Measurements from ENCODE around the gene STAB1. TPM values are rescaled to one million over a fixed set of nuclear protein-coding genes. Genes with fewer than 3 reads are reported as not detected.

STAB1 gene
- total and polyA plus RNA-seq, 2 experiments from 2014 or later, result 0.90 to 1.9 TPM

GRCh38 chr3:52477076-52477795, 17.9 kb upstream of the STAB1 start:
- H3K36me3 Mint-ChIP-seq (ENCODE audit: low read depth), result peaks cover 91% of the 10 kb centered on the region
- Histone ChIP-seq H3K79me2 (replicated peaks; ENCODE audit: insufficient read depth) (no peaks in the 10 kb centered on the region), H3K27me3 (ENCODE audit: insufficient read depth) (no peaks in the 10 kb centered on the region), H3K4me1 (ENCODE audit: insufficient read depth) (no peaks in the 10 kb centered on the region), H4K20me1 (replicated peaks; ENCODE audit: insufficient read depth) (peaks cover 7% of the 10 kb centered on the region; the same call in 1 of the 2 replicates), H3F3A (replicated peaks; ENCODE audit: low read depth) (0 out of 2 replicates have a peak, but pooled peaks cover 6% of the 10 kb centered on the region), H3K4me3 (no peak overlapping the region), H2AFZ (no peak overlapping the region), H3K36me3 (ENCODE audit: insufficient read depth) (peaks cover 33% of the 10 kb centered on the region), H3K9me2 (ENCODE audit: insufficient read depth) (no peaks in the 10 kb centered on the region), H3K27ac (ENCODE audit: low read depth) (no peak overlapping the region), H3K4me2 (no peak overlapping the region)
- TF ChIP-seq CTCF (conservative IDR thresholded peaks at IDR 0.05; ENCODE audit: low read depth in 2 of 2) (no peak), EZH2phosphoT487 (IDR thresholded peaks at IDR 0.05; ENCODE audit: unreplicated experiment) (no peak), NANOG (IDR thresholded peaks at IDR 0.05; ENCODE audit: borderline replicate concordance) (no peak)
- DNase-seq (ENCODE audit: low spot score) (no peak), ATAC-seq (no peak)
- peaks cover 2% of the 10 kb centered on the region for H3K27me3 Mint-ChIP-seq (ENCODE audit: insufficient read depth, low read depth, poor library complexity)
- H3K9me3 Mint-ChIP-seq, result no peaks in the 10 kb centered on the region; the same call in 2 of the 3 replicates
- H3K4me1 Mint-ChIP-seq, result no peaks in the 10 kb centered on the region; the same call in 2 of the 3 replicates
- no peak overlapping the region for H3K27ac Mint-ChIP-seq
- no peak overlapping the region for H3K4me3 Mint-ChIP-seq

GRCh38 chr3:52477796-52478095, 17.4 kb upstream of the STAB1 start:
- no peak overlapping the region for H3K27ac Mint-ChIP-seq
- no peak overlapping the region for H3K4me3 Mint-ChIP-seq
- Histone ChIP-seq H3K9me2 (ENCODE audit: insufficient read depth) (no peaks in the 10 kb centered on the region), H3F3A (replicated peaks; ENCODE audit: low read depth) (0 out of 2 replicates have a peak, but pooled peaks cover 10% of the 10 kb centered on the region), H2AFZ (no peak overlapping the region), H3K4me1 (ENCODE audit: insufficient read depth) (no peaks in the 10 kb centered on the region), H3K36me3 (ENCODE audit: insufficient read depth) (peaks cover 32% of the 10 kb centered on the region), H3K4me2 (no peak overlapping the region), H3K79me2 (replicated peaks; ENCODE audit: insufficient read depth) (no peaks in the 10 kb centered on the region), H3K27ac (ENCODE audit: low read depth) (no peak overlapping the region), H3K27me3 (ENCODE audit: insufficient read depth) (no peaks in the 10 kb centered on the region), H4K20me1 (replicated peaks; ENCODE audit: insufficient read depth) (peaks cover 7% of the 10 kb centered on the region; the same call in 1 of the 2 replicates), H3K4me3 (no peak overlapping the region)
- H3K4me1 Mint-ChIP-seq, result no peaks in the 10 kb centered on the region; the same call in 2 of the 3 replicates
- ATAC-seq (no peak), DNase-seq (ENCODE audit: low spot score) (no peak)
- TF ChIP-seq POLR2AphosphoS5 (IDR thresholded peaks at IDR 0.05; ENCODE audit: low read depth) (no peak), EZH2 (IDR thresholded peaks at IDR 0.05; ENCODE audit: low read depth, unreplicated experiment) (no peak), JUNB (IDR thresholded peaks at IDR 0.05; ENCODE audit: unreplicated experiment) (no peak), CREB1 (CRISPR knock-in tag; IDR thresholded peaks at IDR 0.05; ENCODE audit: low read depth) (no peak), NANOG (IDR thresholded peaks at IDR 0.05; ENCODE audit: borderline replicate concordance) (no peak), ZNF331 (CRISPR knock-in tag; IDR thresholded peaks at IDR 0.05; ENCODE audit: low read depth) (no peak)
- TF ChIP-seq, protein P1, sequence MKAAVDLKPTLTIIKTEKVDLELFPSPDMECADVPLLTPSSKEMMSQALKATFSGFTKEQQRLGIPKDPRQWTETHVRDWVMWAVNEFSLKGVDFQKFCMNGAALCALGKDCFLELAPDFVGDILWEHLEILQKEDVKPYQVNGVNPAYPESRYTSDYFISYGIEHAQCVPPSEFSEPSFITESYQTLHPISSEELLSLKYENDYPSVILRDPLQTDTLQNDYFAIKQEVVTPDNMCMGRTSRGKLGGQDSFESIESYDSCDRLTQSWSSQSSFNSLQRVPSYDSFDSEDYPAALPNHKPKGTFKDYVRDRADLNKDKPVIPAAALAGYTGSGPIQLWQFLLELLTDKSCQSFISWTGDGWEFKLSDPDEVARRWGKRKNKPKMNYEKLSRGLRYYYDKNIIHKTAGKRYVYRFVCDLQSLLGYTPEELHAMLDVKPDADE (IDR thresholded peaks at IDR 0.05), result no peak
- TF ChIP-seq, protein P2, sequence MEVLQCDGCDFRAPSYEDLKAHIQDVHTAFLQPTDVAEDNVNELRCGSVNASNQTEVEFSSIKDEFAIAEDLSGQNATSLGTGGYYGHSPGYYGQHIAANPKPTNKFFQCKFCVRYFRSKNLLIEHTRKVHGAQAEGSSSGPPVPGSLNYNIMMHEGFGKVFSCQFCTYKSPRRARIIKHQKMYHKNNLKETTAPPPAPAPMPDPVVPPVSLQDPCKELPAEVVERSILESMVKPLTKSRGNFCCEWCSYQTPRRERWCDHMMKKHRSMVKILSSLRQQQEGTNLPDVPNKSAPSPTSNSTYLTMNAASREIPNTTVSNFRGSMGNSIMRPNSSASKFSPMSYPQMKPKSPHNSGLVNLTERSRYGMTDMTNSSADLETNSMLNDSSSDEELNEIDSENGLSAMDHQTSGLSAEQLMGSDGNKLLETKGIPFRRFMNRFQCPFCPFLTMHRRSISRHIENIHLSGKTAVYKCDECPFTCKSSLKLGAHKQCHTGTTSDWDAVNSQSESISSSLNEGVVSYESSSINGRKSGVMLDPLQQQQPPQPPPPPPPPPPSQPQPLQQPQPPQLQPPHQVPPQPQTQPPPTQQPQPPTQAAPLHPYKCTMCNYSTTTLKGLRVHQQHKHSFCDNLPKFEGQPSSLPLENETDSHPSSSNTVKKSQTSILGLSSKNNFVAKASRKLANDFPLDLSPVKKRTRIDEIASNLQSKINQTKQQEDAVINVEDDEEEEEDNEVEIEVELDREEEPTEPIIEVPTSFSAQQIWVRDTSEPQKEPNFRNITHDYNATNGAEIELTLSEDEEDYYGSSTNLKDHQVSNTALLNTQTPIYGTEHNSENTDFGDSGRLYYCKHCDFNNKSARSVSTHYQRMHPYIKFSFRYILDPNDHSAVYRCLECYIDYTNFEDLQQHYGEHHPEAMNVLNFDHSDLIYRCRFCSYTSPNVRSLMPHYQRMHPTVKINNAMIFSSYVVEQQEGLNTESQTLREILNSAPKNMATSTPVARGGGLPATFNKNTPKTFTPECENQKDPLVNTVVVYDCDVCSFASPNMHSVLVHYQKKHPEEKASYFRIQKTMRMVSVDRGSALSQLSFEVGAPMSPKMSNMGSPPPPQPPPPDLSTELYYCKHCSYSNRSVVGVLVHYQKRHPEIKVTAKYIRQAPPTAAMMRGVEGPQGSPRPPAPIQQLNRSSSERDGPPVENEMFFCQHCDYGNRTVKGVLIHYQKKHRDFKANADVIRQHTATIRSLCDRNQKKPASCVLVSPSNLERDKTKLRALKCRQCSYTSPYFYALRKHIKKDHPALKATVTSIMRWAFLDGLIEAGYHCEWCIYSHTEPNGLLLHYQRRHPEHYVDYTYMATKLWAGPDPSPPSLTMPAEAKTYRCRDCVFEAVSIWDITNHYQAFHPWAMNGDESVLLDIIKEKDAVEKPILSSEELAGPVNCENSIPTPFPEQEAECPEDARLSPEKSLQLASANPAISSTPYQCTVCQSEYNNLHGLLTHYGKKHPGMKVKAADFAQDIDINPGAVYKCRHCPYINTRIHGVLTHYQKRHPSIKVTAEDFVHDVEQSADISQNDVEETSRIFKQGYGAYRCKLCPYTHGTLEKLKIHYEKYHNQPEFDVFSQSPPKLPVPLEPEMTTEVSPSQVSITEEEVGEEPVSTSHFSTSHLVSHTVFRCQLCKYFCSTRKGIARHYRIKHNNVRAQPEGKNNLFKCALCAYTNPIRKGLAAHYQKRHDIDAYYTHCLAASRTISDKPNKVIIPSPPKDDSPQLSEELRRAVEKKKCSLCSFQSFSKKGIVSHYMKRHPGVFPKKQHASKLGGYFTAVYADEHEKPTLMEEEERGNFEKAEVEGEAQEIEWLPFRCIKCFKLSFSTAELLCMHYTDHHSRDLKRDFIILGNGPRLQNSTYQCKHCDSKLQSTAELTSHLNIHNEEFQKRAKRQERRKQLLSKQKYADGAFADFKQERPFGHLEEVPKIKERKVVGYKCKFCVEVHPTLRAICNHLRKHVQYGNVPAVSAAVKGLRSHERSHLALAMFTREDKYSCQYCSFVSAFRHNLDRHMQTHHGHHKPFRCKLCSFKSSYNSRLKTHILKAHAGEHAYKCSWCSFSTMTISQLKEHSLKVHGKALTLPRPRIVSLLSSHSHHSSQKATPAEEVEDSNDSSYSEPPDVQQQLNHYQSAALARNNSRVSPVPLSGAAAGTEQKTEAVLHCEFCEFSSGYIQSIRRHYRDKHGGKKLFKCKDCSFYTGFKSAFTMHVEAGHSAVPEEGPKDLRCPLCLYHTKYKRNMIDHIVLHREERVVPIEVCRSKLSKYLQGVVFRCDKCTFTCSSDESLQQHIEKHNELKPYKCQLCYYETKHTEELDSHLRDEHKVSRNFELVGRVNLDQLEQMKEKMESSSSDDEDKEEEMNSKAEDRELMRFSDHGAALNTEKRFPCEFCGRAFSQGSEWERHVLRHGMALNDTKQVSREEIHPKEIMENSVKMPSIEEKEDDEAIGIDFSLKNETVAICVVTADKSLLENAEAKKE (CRISPR knock-in tag; IDR thresholded peaks at IDR 0.05), result no peak
- no peaks in the 10 kb centered on the region; the same call in 2 of the 3 replicates for H3K9me3 Mint-ChIP-seq
- peaks cover 5% of the 10 kb centered on the region for H3K27me3 Mint-ChIP-seq (ENCODE audit: insufficient read depth, low read depth, poor library complexity)
- peaks cover 91% of the 10 kb centered on the region for H3K36me3 Mint-ChIP-seq (ENCODE audit: low read depth)
